ENCODE measurements around the gene TMIGD3.
A peak's percentile ranks its signal among the peaks of the same experiment; 100 is the strongest.

TMIGD3 gene

GRCh38 chr1:111446546-111446945, 56.9 kb downstream of the TMIGD3 start:
- in situ Hi-C loops (cut with HindIII; ENCODE audit: low sequenced_read_pairs), result no loop called here
- no peak for TF ChIP-seq CTCF (IDR thresholded peaks at IDR 0.05; ENCODE audit: low read depth, low read length, missing control alignments)
- DNase-seq (ENCODE audit: low read depth), result no peak

GRCh38 chr1:111444031-111444430, 59.4 kb downstream of the TMIGD3 start:
- no peak for DNase-seq (ENCODE audit: low read depth)
- no peak for TF ChIP-seq CTCF (IDR thresholded peaks at IDR 0.05; ENCODE audit: low read depth, low read length, missing control alignments)
- H3K4me3 ChIP-seq (ENCODE audit: low read depth, low read length), result no peak overlapping the region
- in situ Hi-C loops (cut with HindIII; ENCODE audit: low sequenced_read_pairs), result no loop called here

More at GRCh38 chr1:111446546-111446945, 56.9 kb downstream of the TMIGD3 start:
- no peak overlapping the region for H3K4me3 ChIP-seq (ENCODE audit: low read depth, low read length)

GRCh38 chr1:111442457-111442856, 61.0 kb downstream of the TMIGD3 start:
- no peak for TF ChIP-seq CTCF (IDR thresholded peaks at IDR 0.05; ENCODE audit: low read depth, low read length, missing control alignments)
- no peak for DNase-seq (ENCODE audit: low read depth)
- in situ Hi-C loops (cut with HindIII; ENCODE audit: low sequenced_read_pairs), result no loop called here
- no peak overlapping the region for H3K4me3 ChIP-seq (ENCODE audit: low read depth, low read length)

- peak; percentile 67 for TF ChIP-seq CTCF (IDR thresholded peaks at IDR 0.05; ENCODE audit: low read depth, low read length, missing control alignments)
- no peak for DNase-seq (ENCODE audit: low read depth)
- in situ Hi-C loops (cut with HindIII; ENCODE audit: low sequenced_read_pairs), result no loop called here
- no peak overlapping the region for H3K4me3 ChIP-seq (ENCODE audit: low read depth, low read length)
Observed at GRCh38 chr1:111441573-111442192, 61.8 kb downstream of the TMIGD3 start.

- in situ Hi-C loops (cut with HindIII; ENCODE audit: low sequenced_read_pairs), result no loop called here
- no peak for TF ChIP-seq CTCF (IDR thresholded peaks at IDR 0.05; ENCODE audit: low read depth, low read length, missing control alignments)
- DNase-seq (ENCODE audit: low read depth), result no peak
- no peak overlapping the region for H3K4me3 ChIP-seq (ENCODE audit: low read depth, low read length)
Observed at GRCh38 chr1:111439461-111440351, 63.7 kb downstream of the TMIGD3 start.

GRCh38 chr1:111436726-111437125, 66.7 kb downstream of the TMIGD3 start:
- DNase-seq (ENCODE audit: low read depth), result no peak
- no peak overlapping the region for H3K4me3 ChIP-seq (ENCODE audit: low read depth, low read length)
- no peak for TF ChIP-seq CTCF (IDR thresholded peaks at IDR 0.05; ENCODE audit: low read depth, low read length, missing control alignments)
- in situ Hi-C loops (cut with HindIII; ENCODE audit: low sequenced_read_pairs), result no loop called here
